ENCODE measurements around the gene GNG7.
"Not testable (repeated sequence)": the region's sequence is repeated elsewhere in the genome, so short reads cannot be mapped to it uniquely, and the experiment has no call there.

GNG7 gene

GRCh38 chr19:2650515-2650914, 52.0 kb downstream of the GNG7 start:
- DNase-seq (ENCODE audit: low read depth): no peak
- TF ChIP-seq, protein P1, sequence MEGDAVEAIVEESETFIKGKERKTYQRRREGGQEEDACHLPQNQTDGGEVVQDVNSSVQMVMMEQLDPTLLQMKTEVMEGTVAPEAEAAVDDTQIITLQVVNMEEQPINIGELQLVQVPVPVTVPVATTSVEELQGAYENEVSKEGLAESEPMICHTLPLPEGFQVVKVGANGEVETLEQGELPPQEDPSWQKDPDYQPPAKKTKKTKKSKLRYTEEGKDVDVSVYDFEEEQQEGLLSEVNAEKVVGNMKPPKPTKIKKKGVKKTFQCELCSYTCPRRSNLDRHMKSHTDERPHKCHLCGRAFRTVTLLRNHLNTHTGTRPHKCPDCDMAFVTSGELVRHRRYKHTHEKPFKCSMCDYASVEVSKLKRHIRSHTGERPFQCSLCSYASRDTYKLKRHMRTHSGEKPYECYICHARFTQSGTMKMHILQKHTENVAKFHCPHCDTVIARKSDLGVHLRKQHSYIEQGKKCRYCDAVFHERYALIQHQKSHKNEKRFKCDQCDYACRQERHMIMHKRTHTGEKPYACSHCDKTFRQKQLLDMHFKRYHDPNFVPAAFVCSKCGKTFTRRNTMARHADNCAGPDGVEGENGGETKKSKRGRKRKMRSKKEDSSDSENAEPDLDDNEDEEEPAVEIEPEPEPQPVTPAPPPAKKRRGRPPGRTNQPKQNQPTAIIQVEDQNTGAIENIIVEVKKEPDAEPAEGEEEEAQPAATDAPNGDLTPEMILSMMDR (IDR thresholded peaks at IDR 0.05; ENCODE audit: insufficient read depth, low read depth, low read length, missing control alignments): no peak

DNA sequence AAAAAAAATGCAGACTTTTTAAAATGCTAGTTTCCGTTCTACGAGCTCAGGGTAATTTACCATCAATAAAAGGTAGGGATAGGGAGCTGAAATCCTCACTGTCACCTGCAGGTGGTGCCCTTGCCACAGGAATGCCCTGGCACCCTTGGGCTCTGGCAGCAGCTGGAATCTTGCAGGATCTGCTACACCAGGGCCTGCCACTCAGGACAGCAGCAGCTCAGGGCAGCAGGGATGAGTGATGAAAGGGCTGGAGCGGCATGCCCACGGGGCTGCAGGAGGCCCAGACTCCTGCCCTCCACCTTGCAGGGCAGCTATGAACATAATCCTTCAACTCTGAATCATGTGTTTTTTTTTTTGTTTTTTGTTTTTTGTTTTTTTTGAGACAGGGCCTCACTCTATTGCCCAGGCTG, 54.0 kb downstream of the GNG7 start:
- TF ChIP-seq, protein P1 (IDR thresholded peaks at IDR 0.05; ENCODE audit: insufficient read depth, low read depth, low read length, missing control alignments): peak; percentile 81
- DNase-seq (ENCODE audit: low read depth): peak; percentile 86
- no peak overlapping the region for H3K4me3 ChIP-seq (ENCODE audit: low read depth, low read length)

More at GRCh38 chr19:2650515-2650914, 52.0 kb downstream of the GNG7 start:
- H3K4me3 ChIP-seq (ENCODE audit: low read depth, low read length): no peak overlapping the region

- TF ChIP-seq, protein P1 (IDR thresholded peaks at IDR 0.05; ENCODE audit: insufficient read depth, low read depth, low read length, missing control alignments): no peak
- DNase-seq (ENCODE audit: low read depth): no peak
- no peak overlapping the region for H3K4me3 ChIP-seq (ENCODE audit: low read depth, low read length)
These were observed 54.4 kb downstream of the GNG7 start for GRCh38 chr19:2648099-2648498.

DNA sequence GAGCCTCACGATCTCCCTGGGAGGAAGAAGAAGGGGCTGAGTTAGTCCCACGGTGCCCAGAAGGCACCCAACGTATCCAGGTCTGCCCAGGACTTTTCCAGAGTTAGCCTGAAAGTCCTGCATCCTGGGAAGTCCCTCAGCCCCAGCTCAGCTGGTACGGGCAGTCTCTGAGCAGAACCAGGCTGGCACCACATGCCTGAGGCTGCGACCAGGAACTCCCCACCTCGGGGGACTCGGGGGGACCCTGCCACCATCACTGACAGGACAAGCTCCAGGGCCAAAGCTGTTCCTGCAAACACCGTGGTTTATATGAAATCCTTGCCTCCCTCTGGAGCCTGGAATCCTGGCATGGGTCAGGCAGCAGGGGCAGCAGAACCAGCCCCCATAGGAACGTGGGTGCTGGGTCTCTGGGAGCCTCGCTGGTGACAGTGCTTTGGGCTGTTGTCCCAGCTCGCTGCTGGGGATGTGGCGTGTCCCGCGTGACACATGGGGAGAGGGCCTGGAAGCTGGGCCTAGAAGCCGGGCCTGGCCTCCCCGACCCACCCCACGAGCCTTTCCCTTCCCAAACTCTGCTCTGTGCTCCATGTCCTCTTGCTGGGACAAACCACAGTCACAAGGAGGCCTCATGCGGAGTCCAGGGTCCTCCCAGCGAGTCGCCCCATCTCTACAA, 55.5 kb downstream of the GNG7 start:
- no peak overlapping the region for H3K4me3 ChIP-seq (ENCODE audit: low read depth, low read length)
- TF ChIP-seq, protein P1 (IDR thresholded peaks at IDR 0.05; ENCODE audit: insufficient read depth, low read depth, low read length, missing control alignments): no peak
- no peak for DNase-seq (ENCODE audit: low read depth)

DNA sequence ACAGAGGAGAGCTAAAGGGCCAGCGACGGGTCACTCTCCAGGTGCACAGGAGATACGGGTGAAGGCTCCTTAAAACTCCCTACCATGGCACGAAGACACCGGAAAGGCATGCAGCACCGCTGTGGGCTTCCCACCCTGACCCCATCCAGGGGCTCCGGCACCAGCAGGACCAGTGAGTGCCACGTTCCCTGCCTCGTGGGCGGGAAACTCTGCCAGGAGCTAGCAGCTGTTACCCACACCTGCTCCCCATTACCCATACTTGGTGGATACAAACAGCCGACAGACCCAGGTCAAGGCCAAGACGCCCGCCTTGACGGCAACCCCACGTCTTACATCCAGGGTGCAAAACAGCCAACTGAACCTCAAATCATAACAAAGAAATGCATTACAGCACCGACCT, 56.7 kb downstream of the GNG7 start:
- TF ChIP-seq, protein P1 (IDR thresholded peaks at IDR 0.05; ENCODE audit: insufficient read depth, low read depth, low read length, missing control alignments): no peak
- DNase-seq (ENCODE audit: low read depth): no peak
- H3K4me3 ChIP-seq (ENCODE audit: low read depth, low read length): no peak overlapping the region

- DNase-seq (ENCODE audit: low read depth); H3K4me3 ChIP-seq (ENCODE audit: low read depth, low read length): not testable (repeated sequence)
These were observed 59.3 kb downstream of the GNG7 start for GRCh38 chr19:2643123-2643737.

- H3K4me3 ChIP-seq (ENCODE audit: low read depth, low read length): no peak overlapping the region
- no peak for DNase-seq (ENCODE audit: low read depth)
- TF ChIP-seq, protein P1 (IDR thresholded peaks at IDR 0.05; ENCODE audit: insufficient read depth, low read depth, low read length, missing control alignments): no peak
These were observed 61.2 kb downstream of the GNG7 start for GRCh38 chr19:2641332-2641698.
